H9 (cell line): ENCODE data around the gene ERCC8. TPM values are rescaled to one million over a fixed set of nuclear protein-coding genes. Genes with fewer than 3 reads are reported as not detected.

ENCODE experiments used
- DNase-seq: peaks from one replicate; pipeline ENCODE4 v3.0.0-alpha.2; 2017
- H2AFZ ChIP-seq: one replicate; pipeline ENCODE4 v1.6.1; 2013; ENCODE audit warnings: mild to moderate bottlenecking, low read length, control low read depth, moderate library complexity
- H2AK5ac ChIP-seq: 2 replicates; pipeline ENCODE4 v1.6.1; 2013; ENCODE audit warnings: low read length, control low read depth, mixed read lengths; ENCODE audit not compliant: insufficient read length
- H2BK120ac ChIP-seq: one replicate; pipeline ENCODE4 v1.6.1; 2013; ENCODE audit warnings: low read depth, mild to moderate bottlenecking, low read length, control low read depth, inconsistent platforms; ENCODE audit not compliant: poor library complexity, severe bottlenecking
- H2BK12ac ChIP-seq: 2 replicates; pipeline ENCODE4 v1.6.1; 2013; ENCODE audit warnings: low read length, control low read depth, mixed read lengths, low read depth; ENCODE audit not compliant: insufficient read length
- H2BK15ac ChIP-seq: 2 replicates; pipeline ENCODE4 v1.6.1; 2013; ENCODE audit warnings: low read depth, low read length, control low read depth
- H2BK20ac ChIP-seq: one replicate; pipeline ENCODE4 v1.6.1; 2013; ENCODE audit warnings: low read depth, mild to moderate bottlenecking, low read length, control low read depth, inconsistent platforms; ENCODE audit not compliant: poor library complexity, severe bottlenecking
- H2BK5ac ChIP-seq: 2 replicates; pipeline ENCODE4 v1.6.1; 2013; ENCODE audit warnings: low read length, control low read depth, mixed read lengths; ENCODE audit not compliant: insufficient read length
- H3K14ac ChIP-seq: 2 replicates; pipeline ENCODE4 v1.6.1; 2013; ENCODE audit warnings: low read length, control low read depth; ENCODE audit not compliant: insufficient read depth
- H3K18ac ChIP-seq: 2 replicates; pipeline ENCODE4 v1.6.1; 2013; ENCODE audit warnings: low read depth, mild to moderate bottlenecking, mixed read lengths, low read length, control low read depth; ENCODE audit not compliant: insufficient read length
- H3K23ac ChIP-seq: 2 replicates; pipeline ENCODE4 v1.6.1; 2013; ENCODE audit warnings: low read length, control low read depth, mixed read lengths, low read depth; ENCODE audit not compliant: insufficient read length
- H3K23me2 ChIP-seq: 2 replicates; pipeline ENCODE4 v1.6.1; 2013; ENCODE audit warnings: low read depth, mild to moderate bottlenecking, mixed read lengths, low read length, control low read depth; ENCODE audit not compliant: insufficient read length, poor library complexity, severe bottlenecking
- H3K27ac ChIP-seq: 2 replicates; pipeline ENCODE4 v1.5.1; 2013; ENCODE audit warnings: low read length, control low read depth, mixed read lengths, low read depth; ENCODE audit not compliant: insufficient read length
- H3K27me3 ChIP-seq: 2 replicates; pipeline ENCODE4 v1.6.1; 2013; ENCODE audit warnings: low read length, control low read depth, inconsistent platforms; ENCODE audit not compliant: insufficient read depth
- H3K4ac ChIP-seq: 2 replicates; pipeline ENCODE4 v1.6.1; 2013; ENCODE audit warnings: low read depth, mild to moderate bottlenecking, control low read depth, inconsistent platforms, low read length, moderate library complexity
- H3K4me1 ChIP-seq: 2 replicates; pipeline ENCODE4 v1.6.1; 2013; ENCODE audit warnings: low read length, control low read depth, inconsistent platforms; ENCODE audit not compliant: insufficient read depth
- H3K4me2 ChIP-seq: 2 replicates; pipeline ENCODE4 v1.6.1; 2013; ENCODE audit warnings: low read length, control low read depth, mixed read lengths; ENCODE audit not compliant: insufficient read length, insufficient read depth
- H3K56ac ChIP-seq: 2 replicates; pipeline ENCODE4 v1.6.1; 2013; ENCODE audit warnings: low read depth, mild to moderate bottlenecking, mixed read lengths, low read length, control low read depth; ENCODE audit not compliant: insufficient read length
- H3K79me1 ChIP-seq: 2 replicates; pipeline ENCODE4 v1.6.1; 2013; ENCODE audit warnings: low read depth, mild to moderate bottlenecking, moderate library complexity, low read length, control low read depth, inconsistent platforms; ENCODE audit not compliant: insufficient read depth, poor library complexity, severe bottlenecking
- H3K79me2 ChIP-seq: 2 replicates; pipeline ENCODE4 v1.6.1; 2013; ENCODE audit warnings: low read length, control low read depth, inconsistent platforms; ENCODE audit not compliant: insufficient read depth
- H3K9ac ChIP-seq: 2 replicates; pipeline ENCODE4 v1.6.1; 2013; ENCODE audit warnings: low read length, control low read depth, mixed read lengths; ENCODE audit not compliant: insufficient read length; ENCODE audit errors: extremely low read depth
- H3K9me3 ChIP-seq: one replicate; pipeline ENCODE4 v1.6.1; 2013; ENCODE audit warnings: low read depth, low read length, inconsistent platforms; ENCODE audit not compliant: control insufficient read depth
- H3T11ph ChIP-seq: one replicate; pipeline ENCODE4 v1.6.1; 2013; ENCODE audit warnings: mild to moderate bottlenecking, low read length, control low read depth, inconsistent platforms
- H4K20me1 ChIP-seq: one replicate; pipeline ENCODE4 v1.6.1; 2013; ENCODE audit not compliant: control insufficient read depth, insufficient read length, insufficient read depth
- H4K5ac ChIP-seq: 2 replicates; pipeline ENCODE4 v1.6.1; 2013; ENCODE audit warnings: low read depth, mild to moderate bottlenecking, mixed read lengths, low read length, control low read depth; ENCODE audit not compliant: insufficient read length
- H4K8ac ChIP-seq: replicated peaks from 2 replicates; pipeline ENCODE4 v1.6.1; 2013; ENCODE audit warnings: low read length, control low read depth, mixed read lengths, low read depth; ENCODE audit not compliant: insufficient read length
- H4K91ac ChIP-seq: 2 replicates; pipeline ENCODE4 v1.6.1; 2013; ENCODE audit warnings: low read depth, mild to moderate bottlenecking, moderate library complexity, mixed read lengths, low read length, control low read depth; ENCODE audit not compliant: insufficient read length
- H3K27ac Mint-ChIP-seq, 3 experiments: 2 replicates in 2 of 3; 3 replicates in 1 of 3; pipeline ENCODE4 v1.8.0; 2020 to 2021; ENCODE audit warnings: mixed read lengths in 3 of 3, mild to moderate bottlenecking in 1 of 3, moderate library complexity in 1 of 3
- H3K27me3 Mint-ChIP-seq: 2 replicates; pipeline ENCODE4 v1.8.0; 2021; ENCODE audit warnings: low read depth, mild to moderate bottlenecking, moderate library complexity, mixed read lengths
- H3K36me3 Mint-ChIP-seq, 3 experiments: 2 replicates in 2 of 3; 3 replicates in 1 of 3; pipeline ENCODE4 v1.8.0; 2020 to 2021; ENCODE audit warnings: low read depth in 3 of 3, mixed read lengths in 3 of 3; ENCODE audit not compliant: insufficient read depth in 1 of 3
- H3K4me1 Mint-ChIP-seq, 2 experiments: 2 replicates each; pipeline ENCODE4 v1.8.0; 2020; ENCODE audit warnings: mixed read lengths in 2 of 2
- H3K4me3 Mint-ChIP-seq, 2 experiments: 2 replicates in 1 of 2; 3 replicates in 1 of 2; pipeline ENCODE4 v1.8.0; 2020 to 2021; ENCODE audit warnings: mild to moderate bottlenecking in 2 of 2, mixed read lengths in 2 of 2, moderate library complexity in 1 of 2
- H3K9me3 Mint-ChIP-seq, 2 experiments: 2 replicates in 1 of 2; 3 replicates in 1 of 2; pipeline ENCODE4 v1.8.0; 2020; ENCODE audit warnings: mild to moderate bottlenecking in 2 of 2, mixed read lengths in 2 of 2, moderate library complexity in 1 of 2
- WGBS: extraction: QIAGEN DNeasy Blood & Tissue Kit; methylation state at CpG from one replicate; pipeline ENCODE4 v1.1.7; 2013; ENCODE audit warnings: missing lambda C conversion rate, low lambda C conversion rate, mixed read lengths; ENCODE audit not compliant: insufficient read length; ENCODE audit errors: extremely low coverage; 5-methylcytosine and 5-hydroxymethylcytosine counted together
- total RNA-seq: library from RNA; stranded (reverse); gene quantifications from 2 replicates; pipeline ENCODE4 v1.2.1, GENCODE V29; 2021
- TF ChIP-seq, protein P1 (sequence below): fragments of 200-600 bp; sonication (generic); conservative IDR thresholded peaks from 3 replicates; pipeline ENCODE4 v1.8.0; 2021; ENCODE audit warnings: antibody characterized with exemption, mild to moderate bottlenecking

The ERCC8 gene
- total RNA-seq, 1 experiment from 2014 or later = 18.0 TPM

DNA sequence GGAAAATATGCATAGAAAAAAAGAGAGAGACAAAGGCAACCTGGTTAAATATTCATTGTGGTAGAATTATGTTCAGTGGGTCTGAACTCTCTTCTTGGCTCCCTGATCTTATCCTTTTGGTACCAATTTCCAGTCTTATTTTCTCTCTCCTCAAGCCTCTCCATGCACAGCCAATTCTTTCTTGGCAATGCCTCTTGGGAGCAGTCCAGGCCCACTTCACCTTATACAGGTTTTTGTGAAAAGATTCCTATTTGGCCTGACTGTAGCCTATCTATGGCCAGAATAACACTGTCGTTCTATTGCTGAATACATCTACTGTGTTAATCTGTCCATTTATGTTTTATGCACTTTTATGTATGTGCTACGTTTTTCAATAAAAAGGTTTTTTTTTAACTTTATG, 103.5 kb downstream of the ERCC8 start:
- Histone ChIP-seq H2BK12ac (no peak overlapping the region), H3K9me3 (no peaks in the 10 kb centered on the region), H3K23ac (no peak overlapping the region), H3K79me2 (no peaks in the 10 kb centered on the region), H4K91ac (no peak overlapping the region), H2AFZ (no peak overlapping the region), H2BK120ac (no peak overlapping the region), H3T11ph (no peak overlapping the region), H3K4ac (no peak overlapping the region), H3K18ac (no peak overlapping the region), H3K9ac (no peak overlapping the region), H4K20me1 (no peaks in the 10 kb centered on the region), H3K79me1 (no peaks in the 10 kb centered on the region), H2BK15ac (no peak overlapping the region), H3K23me2 (peaks cover 19% of the 10 kb centered on the region), H3K56ac (no peak overlapping the region), H4K8ac (no peak overlapping the region), H3K14ac (no peak overlapping the region), H2BK20ac (no peak overlapping the region), H3K4me1 (peaks cover 6% of the 10 kb centered on the region; the same call in 1 of the 2 replicates), H3K27ac (no peak overlapping the region), H4K5ac (no peak overlapping the region), H3K27me3 (peaks cover 10% of the 10 kb centered on the region; the same call in 1 of the 2 replicates), H2AK5ac (no peak overlapping the region), H3K4me2 (no peak overlapping the region), H2BK5ac (no peak overlapping the region)
- H3K27me3 Mint-ChIP-seq = peaks cover 32% of the 10 kb centered on the region
- no peak overlapping the region for H3K4me3 Mint-ChIP-seq
- TF ChIP-seq, protein P1, sequence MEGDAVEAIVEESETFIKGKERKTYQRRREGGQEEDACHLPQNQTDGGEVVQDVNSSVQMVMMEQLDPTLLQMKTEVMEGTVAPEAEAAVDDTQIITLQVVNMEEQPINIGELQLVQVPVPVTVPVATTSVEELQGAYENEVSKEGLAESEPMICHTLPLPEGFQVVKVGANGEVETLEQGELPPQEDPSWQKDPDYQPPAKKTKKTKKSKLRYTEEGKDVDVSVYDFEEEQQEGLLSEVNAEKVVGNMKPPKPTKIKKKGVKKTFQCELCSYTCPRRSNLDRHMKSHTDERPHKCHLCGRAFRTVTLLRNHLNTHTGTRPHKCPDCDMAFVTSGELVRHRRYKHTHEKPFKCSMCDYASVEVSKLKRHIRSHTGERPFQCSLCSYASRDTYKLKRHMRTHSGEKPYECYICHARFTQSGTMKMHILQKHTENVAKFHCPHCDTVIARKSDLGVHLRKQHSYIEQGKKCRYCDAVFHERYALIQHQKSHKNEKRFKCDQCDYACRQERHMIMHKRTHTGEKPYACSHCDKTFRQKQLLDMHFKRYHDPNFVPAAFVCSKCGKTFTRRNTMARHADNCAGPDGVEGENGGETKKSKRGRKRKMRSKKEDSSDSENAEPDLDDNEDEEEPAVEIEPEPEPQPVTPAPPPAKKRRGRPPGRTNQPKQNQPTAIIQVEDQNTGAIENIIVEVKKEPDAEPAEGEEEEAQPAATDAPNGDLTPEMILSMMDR = no peak
- peaks cover 37 to 43% of the 10 kb centered on the region in 2 experiments for H3K4me1 Mint-ChIP-seq
- H3K36me3 Mint-ChIP-seq = no peaks in the 10 kb centered on the region
- whole genome bisulfite sequencing = no CpG with 5 or more reads among the region's 2 CpGs
- DNase-seq = no peak
- no peaks in the 10 kb centered on the region; a peak in 1 of 5 replicates for H3K9me3 Mint-ChIP-seq
- H3K27ac Mint-ChIP-seq = no peak overlapping the region
